ENCODE results near the gene SH2D5. TPM values are rescaled to one million over a fixed set of nuclear protein-coding genes. Genes with fewer than 3 reads are reported as not detected.

Gene SH2D5
- total RNA-seq = 0.14 TPM
- polyA plus RNA-seq = 1.4 TPM
- long read RNA-seq, donor 1 = 0 reads
- long read RNA-seq, donor 2 = 0 reads
- long read RNA-seq, donor 3 = 0 reads
- long read RNA-seq, donor 4 = 0 reads
- long read RNA-seq, donor 5 = 0 reads
- long read RNA-seq, donor 6 = 0 reads
- long read RNA-seq, donor 7 = 0 reads
- long read RNA-seq, donor 8 = 0 reads
- long read RNA-seq, donor 9 = 0 reads
- long read RNA-seq, donor 10 = 0 reads

DNA sequence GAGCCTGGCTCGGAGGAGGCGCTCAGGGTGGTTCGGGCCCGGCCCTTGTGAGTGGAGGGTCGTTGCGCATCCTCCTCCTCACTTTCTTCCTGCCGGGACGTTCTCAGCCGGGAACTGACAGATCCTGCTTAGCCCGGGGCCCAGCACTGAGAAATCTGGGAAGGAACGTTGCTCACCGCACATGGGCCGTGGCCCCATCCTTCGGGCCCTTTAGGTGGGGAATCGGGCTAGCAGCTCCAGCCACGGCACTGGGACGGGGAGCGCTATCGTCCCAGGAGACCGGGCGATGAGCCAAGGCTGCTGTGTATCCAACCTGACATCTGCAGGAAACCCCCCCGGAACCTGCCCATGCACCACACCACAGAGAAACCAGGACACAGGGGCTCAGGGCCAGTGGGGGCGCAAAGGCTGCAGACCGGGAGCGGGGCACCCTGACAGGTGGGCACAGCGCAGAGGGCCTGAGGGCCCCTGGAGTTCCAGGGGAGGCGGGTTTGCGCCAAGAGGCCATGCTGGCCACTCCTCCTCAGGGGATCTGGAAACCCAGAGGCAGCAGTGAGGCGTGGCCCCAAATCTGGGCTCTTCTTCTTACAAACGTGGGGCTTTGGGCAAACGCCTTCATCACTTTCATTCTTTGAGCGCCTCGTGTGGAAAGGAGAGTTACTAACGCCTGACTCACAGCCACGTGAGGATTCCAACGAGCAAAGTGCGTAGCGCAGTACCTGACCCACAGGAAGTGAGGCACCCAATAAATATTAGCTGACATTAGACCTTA is at the start of gene SH2D5:
TSS of gene SH2D5 (minus strand) at position 116 of the 772 bp plus-strand sequence. CDS start 4,659 bp downstream, outside the sequence.
- peak within 1 kb of the TSS; percentile 32 to 51 for H3K4me3 ChIP-seq (ENCODE audit: low read length in 2 of 2)
- H3K36me3 ChIP-seq (ENCODE audit: control insufficient read depth in 2 of 2, insufficient read depth in 2 of 2, low read length in 1 of 2) = peaks cover 4 to 16% of the 10 kb centered on the region in 2 donors
- peaks cover 0 to 6% of the 10 kb centered on the region in 2 donors for H3K9me3 ChIP-seq (ENCODE audit: control insufficient read depth in 2 of 2, insufficient read depth in 1 of 2, low read length in 1 of 2)
- H3K27me3 ChIP-seq (ENCODE audit: control insufficient read depth in 2 of 2, insufficient read depth in 1 of 2, low read length in 1 of 2) = peaks cover 34 to 61% of the 10 kb centered on the region in 2 donors
- H3K27ac ChIP-seq (ENCODE audit: low read depth in 1 of 2, low read length in 1 of 2) = peak within 1 kb of the TSS in 1 of 2 donors; percentile 3
- peak in 3 of 9 donors; percentile 23 to 68 (median 50) for DNase-seq (ENCODE audit: low read depth in 6 of 9, low spot score in 9 of 9)
- peaks cover 10 to 21% of the 10 kb centered on the region in 2 donors for H3K4me1 ChIP-seq (ENCODE audit: control insufficient read depth in 2 of 2, insufficient read depth in 2 of 2, low read length in 2 of 2)
- 1% methylated on average over 38 of the region's 38 CpGs for WGBS

GRCh38 chr1:20775700-20776099 is 43.2 kb upstream of the SH2D5 start:
- 97% methylated on average over 4 of the region's 4 CpGs for WGBS
- Histone ChIP-seq H3K36me3 (ENCODE audit: control insufficient read depth in 2 of 2, insufficient read depth in 2 of 2, low read length in 1 of 2) (peaks cover 25 to 84% of the 10 kb centered on the region in 2 donors), H3K27me3 (ENCODE audit: control insufficient read depth in 2 of 2, insufficient read depth in 1 of 2, low read length in 1 of 2) (no peaks in the 10 kb centered on the region), H3K27ac (ENCODE audit: low read depth in 1 of 2, low read length in 1 of 2) (no peak overlapping the region), H3K4me1 (ENCODE audit: control insufficient read depth in 2 of 2, insufficient read depth in 2 of 2, low read length in 2 of 2) (no peaks in the 10 kb centered on the region), H3K9me3 (ENCODE audit: control insufficient read depth in 2 of 2, insufficient read depth in 1 of 2, low read length in 1 of 2) (no peaks in the 10 kb centered on the region), H3K4me3 (ENCODE audit: low read length in 2 of 2) (no peak overlapping the region)
- no peak for DNase-seq (ENCODE audit: low read depth in 6 of 9, low spot score in 9 of 9)

DNA sequence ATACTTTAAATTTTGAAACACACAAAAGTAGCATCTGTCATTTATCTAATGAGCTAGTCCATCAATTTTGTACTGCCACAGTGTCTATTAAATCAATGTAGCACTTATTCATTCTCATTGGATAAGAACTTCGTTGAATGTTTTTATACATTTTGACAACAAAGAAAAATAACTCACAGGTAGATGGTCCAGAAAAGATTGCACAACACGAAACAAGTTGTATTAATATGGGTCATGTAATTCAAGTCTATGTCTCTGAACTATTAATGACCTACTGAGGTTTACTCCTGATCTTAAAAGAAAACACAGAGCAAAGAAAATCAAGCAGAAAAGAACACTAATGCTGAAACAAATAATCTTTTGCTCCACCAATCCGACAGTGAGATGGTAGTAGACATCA is 39.3 kb upstream of the SH2D5 start:
- Histone ChIP-seq H3K36me3 (ENCODE audit: control insufficient read depth in 2 of 2, insufficient read depth in 2 of 2, low read length in 1 of 2) (peaks cover 50 to 91% of the 10 kb centered on the region in 2 donors), H3K4me3 (ENCODE audit: low read length in 2 of 2) (no peak overlapping the region), H3K4me1 (ENCODE audit: control insufficient read depth in 2 of 2, insufficient read depth in 2 of 2, low read length in 2 of 2) (no peaks in the 10 kb centered on the region), H3K27ac (ENCODE audit: low read depth in 1 of 2, low read length in 1 of 2) (no peak overlapping the region), H3K9me3 (ENCODE audit: control insufficient read depth in 2 of 2, insufficient read depth in 1 of 2, low read length in 1 of 2) (no peaks in the 10 kb centered on the region), H3K27me3 (ENCODE audit: control insufficient read depth in 2 of 2, insufficient read depth in 1 of 2, low read length in 1 of 2) (no peaks in the 10 kb centered on the region)
- no peak for DNase-seq (ENCODE audit: low read depth in 6 of 9, low spot score in 9 of 9)
- 98% methylated on average over 3 of the region's 3 CpGs for WGBS

- no peak for DNase-seq (ENCODE audit: low read depth in 6 of 9, low spot score in 9 of 9)
- no peak overlapping the region for H3K27ac ChIP-seq (ENCODE audit: low read depth in 1 of 2, low read length in 1 of 2)
- peaks cover 60 to 95% of the 10 kb centered on the region in 2 donors for H3K36me3 ChIP-seq (ENCODE audit: control insufficient read depth in 2 of 2, insufficient read depth in 2 of 2, low read length in 1 of 2)
- WGBS = 98% methylated on average over 6 of the region's 6 CpGs
- no peaks in the 10 kb centered on the region for H3K4me1 ChIP-seq (ENCODE audit: control insufficient read depth in 2 of 2, insufficient read depth in 2 of 2, low read length in 2 of 2)
- H3K4me3 ChIP-seq (ENCODE audit: low read length in 2 of 2) = no peak overlapping the region
- no peaks in the 10 kb centered on the region for H3K9me3 ChIP-seq (ENCODE audit: control insufficient read depth in 2 of 2, insufficient read depth in 1 of 2, low read length in 1 of 2)
- no peaks in the 10 kb centered on the region for H3K27me3 ChIP-seq (ENCODE audit: control insufficient read depth in 2 of 2, insufficient read depth in 1 of 2, low read length in 1 of 2)
Measured at GRCh38 chr1:20770314-20771087, 38.0 kb upstream of the SH2D5 start.

DNA sequence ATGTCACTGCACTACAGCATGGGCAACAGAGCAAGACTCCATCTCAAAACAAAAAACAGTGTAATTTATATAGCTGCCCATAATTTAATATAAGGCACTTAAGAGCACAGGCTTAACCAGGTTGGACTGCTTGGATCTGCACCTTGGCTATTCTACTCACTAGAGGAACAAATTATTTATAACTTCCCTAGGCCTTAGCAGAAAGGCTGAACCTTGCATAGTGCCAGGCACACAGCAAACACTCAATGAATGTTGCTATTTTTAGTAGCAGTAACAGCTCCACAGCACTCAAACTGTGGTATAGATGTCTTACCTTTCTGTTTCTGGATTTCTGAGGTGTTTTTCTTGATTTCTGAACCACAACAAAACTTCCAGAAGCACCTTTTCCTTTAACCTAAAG is 34.8 kb upstream of the SH2D5 start:
- H3K36me3 ChIP-seq (ENCODE audit: control insufficient read depth in 2 of 2, insufficient read depth in 2 of 2, low read length in 1 of 2) = peaks cover 65 to 93% of the 10 kb centered on the region in 2 donors
- no peak overlapping the region for H3K4me3 ChIP-seq (ENCODE audit: low read length in 2 of 2)
- H3K4me1 ChIP-seq (ENCODE audit: control insufficient read depth in 2 of 2, insufficient read depth in 2 of 2, low read length in 2 of 2) = no peaks in the 10 kb centered on the region
- no peak for DNase-seq (ENCODE audit: low read depth in 6 of 9, low spot score in 9 of 9)
- H3K9me3 ChIP-seq (ENCODE audit: control insufficient read depth in 2 of 2, insufficient read depth in 1 of 2, low read length in 1 of 2) = no peaks in the 10 kb centered on the region
- H3K27me3 ChIP-seq (ENCODE audit: control insufficient read depth in 2 of 2, insufficient read depth in 1 of 2, low read length in 1 of 2) = no peaks in the 10 kb centered on the region
- no peak overlapping the region for H3K27ac ChIP-seq (ENCODE audit: low read depth in 1 of 2, low read length in 1 of 2)

- Histone ChIP-seq H3K27ac (ENCODE audit: low read depth in 1 of 2, low read length in 1 of 2) (no peak overlapping the region), H3K27me3 (ENCODE audit: control insufficient read depth in 2 of 2, insufficient read depth in 1 of 2, low read length in 1 of 2) (no peaks in the 10 kb centered on the region), H3K4me1 (ENCODE audit: control insufficient read depth in 2 of 2, insufficient read depth in 2 of 2, low read length in 2 of 2) (no peaks in the 10 kb centered on the region), H3K9me3 (ENCODE audit: control insufficient read depth in 2 of 2, insufficient read depth in 1 of 2, low read length in 1 of 2) (no peaks in the 10 kb centered on the region), H3K4me3 (ENCODE audit: low read length in 2 of 2) (no peak overlapping the region), H3K36me3 (ENCODE audit: control insufficient read depth in 2 of 2, insufficient read depth in 2 of 2, low read length in 1 of 2) (peaks cover 82 to 91% of the 10 kb centered on the region in 2 donors)
- no peak for DNase-seq (ENCODE audit: low read depth in 6 of 9, low spot score in 9 of 9)
- WGBS = 98% methylated on average over 3 of the region's 3 CpGs
Measured at GRCh38 chr1:20763417-20763816, 30.9 kb upstream of the SH2D5 start.

DNA sequence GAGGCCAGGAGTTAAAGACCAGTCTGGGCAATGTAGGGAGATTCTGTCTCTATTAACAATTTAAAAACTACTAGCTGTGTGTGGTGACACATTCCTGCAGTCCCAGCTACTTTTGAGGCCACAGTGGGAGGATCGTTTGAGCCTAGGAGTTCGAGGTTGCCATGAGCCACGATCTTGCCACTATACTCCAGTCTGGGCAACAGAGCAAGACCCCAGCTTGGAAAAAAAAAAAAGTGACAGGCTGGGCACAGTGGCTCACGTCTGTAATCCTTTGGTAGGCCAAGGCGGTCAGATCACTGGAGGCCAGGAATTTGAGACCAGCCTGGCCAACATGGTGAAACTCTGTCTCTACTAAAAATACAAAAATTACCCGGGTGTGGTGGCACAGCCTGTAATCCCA is 27.8 kb upstream of the SH2D5 start:
- H3K4me1 ChIP-seq (ENCODE audit: control insufficient read depth in 2 of 2, insufficient read depth in 2 of 2, low read length in 2 of 2) = no peaks in the 10 kb centered on the region
- H3K27me3 ChIP-seq (ENCODE audit: control insufficient read depth in 2 of 2, insufficient read depth in 1 of 2, low read length in 1 of 2) = no peaks in the 10 kb centered on the region
- H3K4me3 ChIP-seq (ENCODE audit: low read length in 2 of 2) = no peak overlapping the region
- H3K36me3 ChIP-seq (ENCODE audit: control insufficient read depth in 2 of 2, insufficient read depth in 2 of 2, low read length in 1 of 2) = peaks cover 75 to 89% of the 10 kb centered on the region in 2 donors
- no peaks in the 10 kb centered on the region for H3K9me3 ChIP-seq (ENCODE audit: control insufficient read depth in 2 of 2, insufficient read depth in 1 of 2, low read length in 1 of 2)
- H3K27ac ChIP-seq (ENCODE audit: low read depth in 1 of 2, low read length in 1 of 2) = no peak overlapping the region
- DNase-seq (ENCODE audit: low read depth in 6 of 9, low spot score in 9 of 9) = no peak
- 92% methylated on average over 6 of the region's 6 CpGs for WGBS

- Histone ChIP-seq H3K4me1 (ENCODE audit: control insufficient read depth in 2 of 2, insufficient read depth in 2 of 2, low read length in 2 of 2) (no peaks in the 10 kb centered on the region), H3K27ac (ENCODE audit: low read depth in 1 of 2, low read length in 1 of 2) (no peak overlapping the region), H3K36me3 (ENCODE audit: control insufficient read depth in 2 of 2, insufficient read depth in 2 of 2, low read length in 1 of 2) (peaks cover 49 to 70% of the 10 kb centered on the region in 2 donors), H3K27me3 (ENCODE audit: control insufficient read depth in 2 of 2, insufficient read depth in 1 of 2, low read length in 1 of 2) (no peaks in the 10 kb centered on the region), H3K4me3 (ENCODE audit: low read length in 2 of 2) (no peak overlapping the region), H3K9me3 (ENCODE audit: control insufficient read depth in 2 of 2, insufficient read depth in 1 of 2, low read length in 1 of 2) (no peaks in the 10 kb centered on the region)
- WGBS = 97% methylated on average over 3 of the region's 3 CpGs
- DNase-seq (ENCODE audit: low read depth in 6 of 9, low spot score in 9 of 9) = no peak
Measured at GRCh38 chr1:20753589-20753988, 21.1 kb upstream of the SH2D5 start.
